ENCODE results near the gene CARD9. TPM values are rescaled to one million over a fixed set of nuclear protein-coding genes. Genes with fewer than 3 reads are reported as not detected.

Gene CARD9
- total RNA-seq, 1 donor from 2014 or later = 1.2 TPM

DNA sequence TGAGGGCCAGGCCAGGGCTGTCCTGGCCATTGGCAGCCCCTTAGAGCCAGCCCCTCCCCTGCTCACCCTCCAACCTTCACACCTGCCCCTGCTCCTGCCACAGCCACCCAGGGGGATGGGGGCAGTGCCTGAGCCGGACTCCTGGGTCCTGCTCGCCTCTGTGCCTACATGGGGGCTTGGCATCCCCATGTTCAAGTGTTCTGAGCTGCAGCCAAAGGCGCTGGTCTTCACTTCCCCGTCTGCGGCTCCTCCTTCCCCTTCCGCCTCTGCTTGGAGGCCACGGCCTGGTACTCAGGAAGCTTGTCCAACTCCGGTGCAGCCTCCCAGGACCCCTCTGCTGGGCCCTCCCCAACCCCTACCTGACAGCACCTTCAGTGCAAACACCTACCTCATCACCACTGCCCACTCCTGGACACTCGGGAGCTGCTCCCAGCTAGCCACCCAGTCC, 7.7 kb downstream of the CARD9 start:
- intact Hi-C loops (cut with micrococcal nuclease) = no loop called here
- no peak overlapping the region for H3K4me3 ChIP-seq
- H3K9me3 ChIP-seq (replicated peaks) = no peaks in the 10 kb centered on the region
- H3K27ac ChIP-seq (replicated peaks) = no peak overlapping the region
- H3K36me3 ChIP-seq = no peaks in the 10 kb centered on the region
- no peaks in the 10 kb centered on the region for H3K27me3 ChIP-seq (ENCODE audit: low read depth)
- peaks cover 29% of the 10 kb centered on the region for H3K4me1 ChIP-seq
- no peak for TF ChIP-seq CTCF (IDR thresholded peaks at IDR 0.05; ENCODE audit: borderline replicate concordance)
- DNase-seq = no peak

DNA sequence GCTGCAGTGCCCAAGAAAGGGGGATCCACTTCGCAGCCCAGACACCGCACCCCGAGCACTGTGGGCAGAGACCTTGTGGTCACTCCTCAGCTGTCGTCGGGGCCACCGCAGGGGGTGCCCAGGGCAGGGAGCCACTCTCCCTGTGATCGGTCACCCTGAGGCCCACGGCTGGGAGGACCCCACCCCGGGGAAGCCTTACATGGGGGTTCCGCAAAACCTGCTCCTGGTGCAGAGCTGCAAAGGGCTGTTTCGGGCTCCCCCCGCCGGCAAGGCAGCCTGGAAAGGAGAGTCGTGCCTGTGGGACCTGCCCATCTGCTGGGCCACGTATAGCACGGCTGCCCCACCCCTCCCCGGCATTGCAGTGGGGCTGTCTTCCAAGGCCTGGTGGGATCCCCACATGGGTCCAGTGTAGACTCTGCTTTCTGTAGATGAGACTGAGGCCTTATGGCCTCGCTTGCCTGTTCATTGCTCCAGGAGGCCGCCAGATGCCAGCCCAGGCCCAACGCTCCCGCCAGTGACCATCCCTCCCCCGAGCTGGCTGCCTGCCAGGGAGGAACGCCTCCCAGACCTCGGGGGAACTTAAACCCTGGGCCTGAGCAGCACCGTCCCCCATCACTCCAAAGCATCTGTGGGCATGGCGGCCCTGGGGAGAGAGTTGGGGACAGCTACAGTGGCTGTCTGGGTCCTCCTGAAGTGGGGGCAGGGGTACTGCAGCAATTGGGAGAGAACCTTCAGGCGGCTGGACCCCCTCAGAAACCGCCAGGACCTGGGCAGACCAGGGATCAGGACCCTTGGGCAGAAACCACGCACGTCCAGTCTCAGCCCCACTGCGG, 8.3 kb downstream of the CARD9 start:
- TF ChIP-seq CTCF (IDR thresholded peaks at IDR 0.05; ENCODE audit: borderline replicate concordance) = no peak
- intact Hi-C loops (cut with micrococcal nuclease) = no loop called here
- DNase-seq = no peak
- no peak overlapping the region for H3K27ac ChIP-seq (replicated peaks)
- peaks cover 36% of the 10 kb centered on the region for H3K4me1 ChIP-seq
- no peaks in the 10 kb centered on the region for H3K36me3 ChIP-seq
- H3K27me3 ChIP-seq (ENCODE audit: low read depth) = no peaks in the 10 kb centered on the region
- H3K4me3 ChIP-seq = no peak overlapping the region
- H3K9me3 ChIP-seq (replicated peaks) = no peaks in the 10 kb centered on the region

GRCh38 chr9:136363949-136364748, 9.3 kb downstream of the CARD9 start:
- TF ChIP-seq CTCF (IDR thresholded peaks at IDR 0.05; ENCODE audit: borderline replicate concordance) = peak; percentile 35
- Histone ChIP-seq H3K27me3 (ENCODE audit: low read depth) (no peaks in the 10 kb centered on the region), H3K9me3 (replicated peaks) (no peaks in the 10 kb centered on the region), H3K36me3 (no peaks in the 10 kb centered on the region), H3K4me1 (peaks cover 36% of the 10 kb centered on the region), H3K27ac (replicated peaks) (no peak overlapping the region), H3K4me3 (peak overlapping the region; percentile 81)
- no peak for DNase-seq
- intact Hi-C loops (cut with micrococcal nuclease) = no loop called here

- peak; percentile 98 for TF ChIP-seq CTCF (IDR thresholded peaks at IDR 0.05; ENCODE audit: borderline replicate concordance)
- peaks cover 38% of the 10 kb centered on the region for H3K4me1 ChIP-seq
- intact Hi-C loops (cut with micrococcal nuclease) = no loop called here
- peak within 1 kb of the TSS; percentile 81 for H3K4me3 ChIP-seq
- peak; percentile 98 for DNase-seq
- H3K27me3 ChIP-seq (ENCODE audit: low read depth) = no peaks in the 10 kb centered on the region
- no peaks in the 10 kb centered on the region for H3K36me3 ChIP-seq
- no peaks in the 10 kb centered on the region for H3K9me3 ChIP-seq (replicated peaks)
- H3K27ac ChIP-seq (replicated peaks) = peak within 1 kb of the TSS; percentile 99
Observed at GRCh38 chr9:136363106-136363948, 10.1 kb downstream of the CARD9 start, which contains the start of gene DNLZ. Gene DNLZ (minus strand): TSS chr9:136363744. CDS start chr9:136363714, 30 bp downstream.

GRCh38 chr9:136362450-136362784, 11.1 kb downstream of the CARD9 start:
- H3K27ac ChIP-seq (replicated peaks) = peak overlapping the region; percentile 99
- H3K4me1 ChIP-seq = peaks cover 43% of the 10 kb centered on the region
- DNase-seq = no peak
- H3K4me3 ChIP-seq = peak overlapping the region; percentile 81
- H3K9me3 ChIP-seq (replicated peaks) = no peaks in the 10 kb centered on the region
- peaks cover 3% of the 10 kb centered on the region for H3K36me3 ChIP-seq
- no peaks in the 10 kb centered on the region for H3K27me3 ChIP-seq (ENCODE audit: low read depth)
- no peak for TF ChIP-seq CTCF (IDR thresholded peaks at IDR 0.05; ENCODE audit: borderline replicate concordance)
- intact Hi-C loops (cut with micrococcal nuclease) = no loop called here

Measured in left ventricle myocardium inferior (tissue), 1 donor.